ENCODE measurements around the gene REXO5. TPM values are rescaled to one million over a fixed set of nuclear protein-coding genes. Genes with fewer than 3 reads are reported as not detected.
A peak's percentile ranks its signal among the peaks of the same experiment; 100 is the strongest.

Gene REXO5
- total and polyA plus RNA-seq, 9 of the 15 experiments (the other 6 are each of a cell fraction or from before 2014, with no cell fraction given) = 10.5 to 45.1 (median 25.4) TPM

DNA sequence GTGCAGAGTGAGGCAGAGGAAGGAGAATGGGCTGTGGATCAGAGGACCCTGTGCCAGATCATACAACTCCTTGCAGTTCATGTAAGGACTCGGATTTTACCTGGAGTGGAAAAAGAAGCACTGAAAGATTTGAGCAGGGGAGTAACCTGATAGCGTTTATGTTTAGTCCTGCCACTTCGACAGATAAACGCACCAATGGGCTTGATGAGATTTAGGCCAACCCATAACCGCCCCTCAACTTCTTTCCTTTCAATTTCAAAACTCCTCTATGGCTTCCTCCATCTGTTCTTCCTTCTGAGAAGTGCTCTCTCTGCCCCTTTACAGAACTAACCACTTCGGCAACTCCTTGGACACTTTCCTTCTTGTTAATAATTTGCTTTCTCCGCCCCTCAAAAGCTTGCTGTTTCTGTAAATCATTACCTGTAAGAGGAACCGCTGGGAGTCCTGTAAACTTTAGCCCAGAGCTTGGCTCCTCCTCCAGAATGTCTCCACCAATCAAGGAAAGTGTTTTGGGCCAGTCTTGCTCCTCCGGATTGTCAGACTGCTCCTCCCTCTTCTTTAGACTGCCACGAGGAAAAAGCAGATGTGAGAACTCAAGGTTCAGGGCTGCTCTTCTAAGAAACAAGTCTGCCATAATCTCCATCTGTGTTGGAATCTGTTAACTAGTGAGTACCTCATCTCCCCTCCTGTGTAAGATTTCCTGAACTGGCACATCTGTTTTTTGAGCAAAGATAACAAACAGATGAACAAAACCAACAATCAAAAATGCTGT lies 42.7 kb upstream of the REXO5 start, which contains the start of gene ACSM3 (continued):
- TF ChIP-seq, protein P1, sequence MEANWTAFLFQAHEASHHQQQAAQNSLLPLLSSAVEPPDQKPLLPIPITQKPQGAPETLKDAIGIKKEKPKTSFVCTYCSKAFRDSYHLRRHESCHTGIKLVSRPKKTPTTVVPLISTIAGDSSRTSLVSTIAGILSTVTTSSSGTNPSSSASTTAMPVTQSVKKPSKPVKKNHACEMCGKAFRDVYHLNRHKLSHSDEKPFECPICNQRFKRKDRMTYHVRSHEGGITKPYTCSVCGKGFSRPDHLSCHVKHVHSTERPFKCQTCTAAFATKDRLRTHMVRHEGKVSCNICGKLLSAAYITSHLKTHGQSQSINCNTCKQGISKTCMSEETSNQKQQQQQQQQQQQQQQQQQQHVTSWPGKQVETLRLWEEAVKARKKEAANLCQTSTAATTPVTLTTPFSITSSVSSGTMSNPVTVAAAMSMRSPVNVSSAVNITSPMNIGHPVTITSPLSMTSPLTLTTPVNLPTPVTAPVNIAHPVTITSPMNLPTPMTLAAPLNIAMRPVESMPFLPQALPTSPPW (CRISPR knock-in tag; IDR thresholded peaks at IDR 0.05) = peak; percentile 43; the same call in 1 of the 2 replicates
- TF ChIP-seq SUPT5H (IDR thresholded peaks at IDR 0.05) = peak; percentile 56
- TF ChIP-seq L3MBTL2 (IDR thresholded peaks at IDR 0.05) = peak; percentile 93
- TF ChIP-seq CBFA2T2 (conservative IDR thresholded peaks at IDR 0.05) = no peak; the same call in 1 of the 2 replicates
- 0 out of 2 replicates have a peak, but pooled peaks have one; percentile 14 for TF ChIP-seq ZEB2 (IDR thresholded peaks at IDR 0.05)
- TF ChIP-seq ATF1 (CRISPR knock-in tag; IDR thresholded peaks at IDR 0.05) = no peak
- 0 out of 2 replicates have a peak, but pooled peaks have one; percentile 23 for TF ChIP-seq ATF1 (tag; IDR thresholded peaks at IDR 0.05)
- TF ChIP-seq ATF7 (IDR thresholded peaks at IDR 0.05) = peak; percentile 61; the same call in 1 of the 2 replicates
- no peak for TF ChIP-seq SIRT6 (IDR thresholded peaks at IDR 0.05; ENCODE audit: low read depth, low read length)
- TF ChIP-seq, protein P2, sequence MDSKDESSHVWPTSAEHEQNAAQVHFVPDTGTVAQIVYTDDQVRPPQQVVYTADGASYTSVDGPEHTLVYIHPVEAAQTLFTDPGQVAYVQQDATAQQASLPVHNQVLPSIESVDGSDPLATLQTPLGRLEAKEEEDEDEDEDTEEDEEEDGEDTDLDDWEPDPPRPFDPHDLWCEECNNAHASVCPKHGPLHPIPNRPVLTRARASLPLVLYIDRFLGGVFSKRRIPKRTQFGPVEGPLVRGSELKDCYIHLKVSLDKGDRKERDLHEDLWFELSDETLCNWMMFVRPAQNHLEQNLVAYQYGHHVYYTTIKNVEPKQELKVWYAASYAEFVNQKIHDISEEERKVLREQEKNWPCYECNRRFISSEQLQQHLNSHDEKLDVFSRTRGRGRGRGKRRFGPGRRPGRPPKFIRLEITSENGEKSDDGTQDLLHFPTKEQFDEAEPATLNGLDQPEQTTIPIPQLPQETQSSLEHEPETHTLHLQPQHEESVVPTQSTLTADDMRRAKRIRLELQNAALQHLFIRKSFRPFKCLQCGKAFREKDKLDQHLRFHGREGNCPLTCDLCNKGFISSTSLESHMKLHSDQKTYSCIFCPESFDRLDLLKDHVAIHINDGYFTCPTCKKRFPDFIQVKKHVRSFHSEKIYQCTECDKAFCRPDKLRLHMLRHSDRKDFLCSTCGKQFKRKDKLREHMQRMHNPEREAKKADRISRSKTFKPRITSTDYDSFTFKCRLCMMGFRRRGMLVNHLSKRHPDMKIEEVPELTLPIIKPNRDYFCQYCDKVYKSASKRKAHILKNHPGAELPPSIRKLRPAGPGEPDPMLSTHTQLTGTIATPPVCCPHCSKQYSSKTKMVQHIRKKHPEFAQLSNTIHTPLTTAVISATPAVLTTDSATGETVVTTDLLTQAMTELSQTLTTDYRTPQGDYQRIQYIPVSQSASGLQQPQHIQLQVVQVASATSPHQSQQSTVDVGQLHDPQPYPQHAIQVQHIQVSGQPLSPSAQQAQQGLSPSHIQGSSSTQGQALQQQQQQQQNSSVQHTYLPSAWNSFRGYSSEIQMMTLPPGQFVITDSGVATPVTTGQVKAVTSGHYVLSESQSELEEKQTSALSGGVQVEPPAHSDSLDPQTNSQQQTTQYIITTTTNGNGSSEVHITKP (IDR thresholded peaks at IDR 0.05; ENCODE audit: partially characterized antibody) = peak; percentile 78
- TF ChIP-seq SRSF1 (IDR thresholded peaks at IDR 0.05; ENCODE audit: low read depth, low read length) = no peak
- TF ChIP-seq, protein P3, sequence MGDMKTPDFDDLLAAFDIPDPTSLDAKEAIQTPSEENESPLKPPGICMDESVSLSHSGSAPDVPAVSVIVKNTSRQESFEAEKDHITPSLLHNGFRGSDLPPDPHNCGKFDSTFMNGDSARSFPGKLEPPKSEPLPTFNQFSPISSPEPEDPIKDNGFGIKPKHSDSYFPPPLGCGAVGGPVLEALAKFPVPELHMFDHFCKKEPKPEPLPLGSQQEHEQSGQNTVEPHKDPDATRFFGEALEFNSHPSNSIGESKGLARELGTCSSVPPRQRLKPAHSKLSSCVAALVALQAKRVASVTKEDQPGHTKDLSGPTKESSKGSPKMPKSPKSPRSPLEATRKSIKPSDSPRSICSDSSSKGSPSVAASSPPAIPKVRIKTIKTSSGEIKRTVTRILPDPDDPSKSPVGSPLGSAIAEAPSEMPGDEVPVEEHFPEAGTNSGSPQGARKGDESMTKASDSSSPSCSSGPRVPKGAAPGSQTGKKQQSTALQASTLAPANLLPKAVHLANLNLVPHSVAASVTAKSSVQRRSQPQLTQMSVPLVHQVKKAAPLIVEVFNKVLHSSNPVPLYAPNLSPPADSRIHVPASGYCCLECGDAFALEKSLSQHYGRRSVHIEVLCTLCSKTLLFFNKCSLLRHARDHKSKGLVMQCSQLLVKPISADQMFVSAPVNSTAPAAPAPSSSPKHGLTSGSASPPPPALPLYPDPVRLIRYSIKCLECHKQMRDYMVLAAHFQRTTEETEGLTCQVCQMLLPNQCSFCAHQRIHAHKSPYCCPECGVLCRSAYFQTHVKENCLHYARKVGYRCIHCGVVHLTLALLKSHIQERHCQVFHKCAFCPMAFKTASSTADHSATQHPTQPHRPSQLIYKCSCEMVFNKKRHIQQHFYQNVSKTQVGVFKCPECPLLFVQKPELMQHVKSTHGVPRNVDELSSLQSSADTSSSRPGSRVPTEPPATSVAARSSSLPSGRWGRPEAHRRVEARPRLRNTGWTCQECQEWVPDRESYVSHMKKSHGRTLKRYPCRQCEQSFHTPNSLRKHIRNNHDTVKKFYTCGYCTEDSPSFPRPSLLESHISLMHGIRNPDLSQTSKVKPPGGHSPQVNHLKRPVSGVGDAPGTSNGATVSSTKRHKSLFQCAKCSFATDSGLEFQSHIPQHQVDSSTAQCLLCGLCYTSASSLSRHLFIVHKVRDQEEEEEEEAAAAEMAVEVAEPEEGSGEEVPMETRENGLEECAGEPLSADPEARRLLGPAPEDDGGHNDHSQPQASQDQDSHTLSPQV (IDR thresholded peaks at IDR 0.05) = peak; percentile 71
- TF ChIP-seq DMBX1 (CRISPR knock-in tag; IDR thresholded peaks at IDR 0.05; ENCODE audit: borderline replicate concordance) = peak; percentile 59; the same call in 1 of the 2 replicates
- no peak for TF ChIP-seq ZNF586 (CRISPR knock-in tag; conservative IDR thresholded peaks at IDR 0.05)
- peak; percentile 50 for TF ChIP-seq POLR2B (IDR thresholded peaks at IDR 0.05; ENCODE audit: low read depth, partially characterized antibody)
- peak; percentile 58; the same call in 1 of the 2 replicates for TF ChIP-seq SMAD4 (CRISPR knock-in tag; conservative IDR thresholded peaks at IDR 0.05)
- no peak for TF ChIP-seq ZC3H11A (IDR thresholded peaks at IDR 0.05; ENCODE audit: low read depth, low read length)
- no peak for TF ChIP-seq ZNF133 (CRISPR knock-in tag; IDR thresholded peaks at IDR 0.05)
- peak; percentile 60 for TF ChIP-seq NFYB (IDR thresholded peaks at IDR 0.05; ENCODE audit: extremely low read depth, insufficient read length)
- peak; percentile 87; the same call in 1 of the 2 replicates for TF ChIP-seq GTF2E2 (tag; IDR thresholded peaks at IDR 0.05)
